ENCODE measurements around the gene RAB34.

DNA sequence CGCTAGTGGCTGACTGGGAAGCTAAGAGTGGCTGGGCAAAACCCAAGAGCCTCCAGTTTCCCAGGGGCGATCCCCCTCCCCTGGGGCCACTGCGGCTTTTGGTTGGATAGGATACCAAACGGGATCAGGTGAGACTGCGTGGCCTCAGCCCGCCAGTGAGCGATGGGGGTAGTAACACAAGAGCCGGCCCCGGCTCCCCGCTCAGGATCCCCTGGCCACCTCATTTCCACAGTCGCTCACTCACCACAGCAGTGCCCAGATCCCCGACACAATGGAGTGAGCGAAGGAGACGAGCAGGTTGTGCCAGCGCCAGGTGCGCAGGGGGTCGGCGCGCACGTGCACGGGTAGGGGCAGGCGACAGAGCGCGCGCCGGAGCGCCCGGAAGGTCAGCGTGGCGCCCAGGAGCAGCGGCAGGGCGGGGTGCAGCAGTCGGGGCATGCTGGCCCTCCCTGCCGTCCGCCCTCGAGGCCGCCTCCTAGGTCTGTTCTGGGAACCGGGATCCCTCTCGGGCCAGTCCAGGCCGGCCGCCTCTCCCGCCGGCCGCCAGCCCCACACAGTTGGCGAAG lies 8.1 kb upstream of the RAB34 start:
- TF ChIP-seq, protein P1, sequence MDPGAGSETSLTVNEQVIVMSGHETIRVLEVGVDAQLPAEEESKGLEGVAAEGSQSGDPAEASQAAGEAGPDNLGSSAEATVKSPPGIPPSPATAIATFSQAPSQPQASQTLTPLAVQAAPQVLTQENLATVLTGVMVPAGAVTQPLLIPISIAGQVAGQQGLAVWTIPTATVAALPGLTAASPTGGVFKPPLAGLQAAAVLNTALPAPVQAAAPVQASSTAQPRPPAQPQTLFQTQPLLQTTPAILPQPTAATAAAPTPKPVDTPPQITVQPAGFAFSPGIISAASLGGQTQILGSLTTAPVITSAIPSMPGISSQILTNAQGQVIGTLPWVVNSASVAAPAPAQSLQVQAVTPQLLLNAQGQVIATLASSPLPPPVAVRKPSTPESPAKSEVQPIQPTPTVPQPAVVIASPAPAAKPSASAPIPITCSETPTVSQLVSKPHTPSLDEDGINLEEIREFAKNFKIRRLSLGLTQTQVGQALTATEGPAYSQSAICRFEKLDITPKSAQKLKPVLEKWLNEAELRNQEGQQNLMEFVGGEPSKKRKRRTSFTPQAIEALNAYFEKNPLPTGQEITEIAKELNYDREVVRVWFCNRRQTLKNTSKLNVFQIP (CRISPR knock-in tag; IDR thresholded peaks at IDR 0.05; ENCODE audit: borderline replicate concordance, low read depth) = no peak
- TF ChIP-seq BACH2 (CRISPR knock-in tag; IDR thresholded peaks at IDR 0.05; ENCODE audit: borderline replicate concordance) = no peak
- TF ChIP-seq, protein P2, sequence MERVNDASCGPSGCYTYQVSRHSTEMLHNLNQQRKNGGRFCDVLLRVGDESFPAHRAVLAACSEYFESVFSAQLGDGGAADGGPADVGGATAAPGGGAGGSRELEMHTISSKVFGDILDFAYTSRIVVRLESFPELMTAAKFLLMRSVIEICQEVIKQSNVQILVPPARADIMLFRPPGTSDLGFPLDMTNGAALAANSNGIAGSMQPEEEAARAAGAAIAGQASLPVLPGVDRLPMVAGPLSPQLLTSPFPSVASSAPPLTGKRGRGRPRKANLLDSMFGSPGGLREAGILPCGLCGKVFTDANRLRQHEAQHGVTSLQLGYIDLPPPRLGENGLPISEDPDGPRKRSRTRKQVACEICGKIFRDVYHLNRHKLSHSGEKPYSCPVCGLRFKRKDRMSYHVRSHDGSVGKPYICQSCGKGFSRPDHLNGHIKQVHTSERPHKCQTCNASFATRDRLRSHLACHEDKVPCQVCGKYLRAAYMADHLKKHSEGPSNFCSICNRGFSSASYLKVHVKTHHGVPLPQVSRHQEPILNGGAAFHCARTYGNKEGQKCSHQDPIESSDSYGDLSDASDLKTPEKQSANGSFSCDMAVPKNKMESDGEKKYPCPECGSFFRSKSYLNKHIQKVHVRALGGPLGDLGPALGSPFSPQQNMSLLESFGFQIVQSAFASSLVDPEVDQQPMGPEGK (CRISPR knock-in tag; IDR thresholded peaks at IDR 0.05; ENCODE audit: borderline replicate concordance) = no peak
- no peak for TF ChIP-seq PPARA (CRISPR knock-in tag; IDR thresholded peaks at IDR 0.05; ENCODE audit: borderline replicate concordance)
- no peak for TF ChIP-seq ARNTL (CRISPR knock-in tag; IDR thresholded peaks at IDR 0.05; ENCODE audit: borderline replicate concordance, low read depth)
- TF ChIP-seq, protein P3, sequence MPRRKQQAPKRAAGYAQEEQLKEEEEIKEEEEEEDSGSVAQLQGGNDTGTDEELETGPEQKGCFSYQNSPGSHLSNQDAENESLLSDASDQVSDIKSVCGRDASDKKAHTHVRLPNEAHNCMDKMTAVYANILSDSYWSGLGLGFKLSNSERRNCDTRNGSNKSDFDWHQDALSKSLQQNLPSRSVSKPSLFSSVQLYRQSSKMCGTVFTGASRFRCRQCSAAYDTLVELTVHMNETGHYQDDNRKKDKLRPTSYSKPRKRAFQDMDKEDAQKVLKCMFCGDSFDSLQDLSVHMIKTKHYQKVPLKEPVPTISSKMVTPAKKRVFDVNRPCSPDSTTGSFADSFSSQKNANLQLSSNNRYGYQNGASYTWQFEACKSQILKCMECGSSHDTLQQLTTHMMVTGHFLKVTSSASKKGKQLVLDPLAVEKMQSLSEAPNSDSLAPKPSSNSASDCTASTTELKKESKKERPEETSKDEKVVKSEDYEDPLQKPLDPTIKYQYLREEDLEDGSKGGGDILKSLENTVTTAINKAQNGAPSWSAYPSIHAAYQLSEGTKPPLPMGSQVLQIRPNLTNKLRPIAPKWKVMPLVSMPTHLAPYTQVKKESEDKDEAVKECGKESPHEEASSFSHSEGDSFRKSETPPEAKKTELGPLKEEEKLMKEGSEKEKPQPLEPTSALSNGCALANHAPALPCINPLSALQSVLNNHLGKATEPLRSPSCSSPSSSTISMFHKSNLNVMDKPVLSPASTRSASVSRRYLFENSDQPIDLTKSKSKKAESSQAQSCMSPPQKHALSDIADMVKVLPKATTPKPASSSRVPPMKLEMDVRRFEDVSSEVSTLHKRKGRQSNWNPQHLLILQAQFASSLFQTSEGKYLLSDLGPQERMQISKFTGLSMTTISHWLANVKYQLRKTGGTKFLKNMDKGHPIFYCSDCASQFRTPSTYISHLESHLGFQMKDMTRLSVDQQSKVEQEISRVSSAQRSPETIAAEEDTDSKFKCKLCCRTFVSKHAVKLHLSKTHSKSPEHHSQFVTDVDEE (CRISPR knock-in tag; IDR thresholded peaks at IDR 0.05) = no peak
- TF ChIP-seq ZFP30 (CRISPR knock-in tag; IDR thresholded peaks at IDR 0.05) = no peak
- no peak for TF ChIP-seq RARB (CRISPR knock-in tag; IDR thresholded peaks at IDR 0.05)
- no peak for TF ChIP-seq TOX (CRISPR knock-in tag; IDR thresholded peaks at IDR 0.05; ENCODE audit: borderline replicate concordance)
- no peak for TF ChIP-seq ZC3H10 (CRISPR knock-in tag; IDR thresholded peaks at IDR 0.05)
- TF ChIP-seq, protein P4, sequence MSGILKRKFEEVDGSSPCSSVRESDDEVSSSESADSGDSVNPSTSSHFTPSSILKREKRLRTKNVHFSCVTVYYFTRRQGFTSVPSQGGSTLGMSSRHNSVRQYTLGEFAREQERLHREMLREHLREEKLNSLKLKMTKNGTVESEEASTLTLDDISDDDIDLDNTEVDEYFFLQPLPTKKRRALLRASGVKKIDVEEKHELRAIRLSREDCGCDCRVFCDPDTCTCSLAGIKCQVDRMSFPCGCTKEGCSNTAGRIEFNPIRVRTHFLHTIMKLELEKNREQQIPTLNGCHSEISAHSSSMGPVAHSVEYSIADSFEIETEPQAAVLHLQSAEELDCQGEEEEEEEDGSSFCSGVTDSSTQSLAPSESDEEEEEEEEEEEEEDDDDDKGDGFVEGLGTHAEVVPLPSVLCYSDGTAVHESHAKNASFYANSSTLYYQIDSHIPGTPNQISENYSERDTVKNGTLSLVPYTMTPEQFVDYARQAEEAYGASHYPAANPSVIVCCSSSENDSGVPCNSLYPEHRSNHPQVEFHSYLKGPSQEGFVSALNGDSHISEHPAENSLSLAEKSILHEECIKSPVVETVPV (CRISPR knock-in tag; IDR thresholded peaks at IDR 0.05) = no peak
- no peak for TF ChIP-seq ESRRG (CRISPR knock-in tag; IDR thresholded peaks at IDR 0.05)
- TF ChIP-seq CSDC2 (CRISPR knock-in tag; IDR thresholded peaks at IDR 0.05) = no peak

All from SK-N-SH treated with all-trans-retinoic acid at 6 μM for 48 hours (cell line).